ENCODE data around the gene JCAD. TPM values are rescaled to one million over a fixed set of nuclear protein-coding genes. Genes with fewer than 3 reads are reported as not detected.
"Not testable (repeated sequence)": the region's sequence is repeated elsewhere in the genome, so short reads cannot be mapped to it uniquely, and the experiment has no call there.

Gene JCAD
- total RNA-seq, 1 donor from 2014 or later, result 3.2 TPM

GRCh38 chr10:30028006-30028737 is 31.2 kb downstream of the JCAD start:
- intact Hi-C loops (cut with micrococcal nuclease), result loop anchor here (5.0 to 10.0 kb wide), 3 partner anchors 319 to 497 kb away; partner anchors contain the start of gene MTPAP

DNA sequence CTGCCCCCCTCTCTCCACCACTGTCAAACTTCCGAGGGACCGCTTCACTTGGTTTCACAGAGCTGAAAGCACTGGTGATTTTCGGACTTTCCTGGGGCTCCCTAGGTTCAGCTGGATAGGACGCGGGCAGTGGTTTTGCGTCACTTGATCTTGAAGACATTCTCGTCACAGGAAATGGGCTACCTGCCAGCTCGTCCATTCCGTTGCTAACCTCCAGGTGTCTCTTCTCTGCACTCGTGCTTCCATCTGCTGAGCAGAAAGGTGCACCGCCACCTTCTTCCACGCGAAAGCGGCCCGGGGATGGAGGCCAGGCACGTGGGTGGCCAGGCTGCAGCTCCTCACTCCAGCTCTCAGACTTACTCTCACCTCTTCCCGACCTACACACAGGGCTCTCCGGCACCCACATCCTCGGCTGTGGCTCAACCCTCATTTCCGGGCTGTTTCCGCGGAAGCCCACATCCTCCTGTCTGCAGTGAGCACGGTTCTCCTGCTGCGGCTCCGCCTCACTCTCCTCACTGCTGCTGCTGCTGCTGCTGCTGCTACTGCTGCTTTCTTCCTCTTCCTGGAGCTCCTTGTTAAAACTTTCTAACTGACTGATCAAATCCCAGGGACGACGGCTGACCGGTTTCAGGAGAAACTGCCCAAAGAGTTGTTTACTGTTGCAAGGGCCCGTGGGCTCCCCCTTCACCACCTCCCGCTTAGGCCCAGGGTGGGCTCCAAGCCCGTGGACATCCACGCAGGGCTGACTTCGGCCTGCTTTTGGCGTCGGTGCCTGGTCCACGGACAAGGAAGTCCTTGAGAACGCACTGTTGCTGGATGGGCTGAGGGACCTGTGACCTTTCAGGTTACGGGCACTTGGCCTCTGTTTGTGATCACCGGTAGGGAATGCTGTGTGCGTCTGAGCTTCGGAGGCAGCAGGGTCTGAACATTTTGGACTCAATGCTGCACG is 32.1 kb downstream of the JCAD start:
- intact Hi-C loops (cut with micrococcal nuclease), result loop anchor here (1.0 to 10.0 kb wide), 11 partner anchors 12 to 497 kb away; partner anchors contain the start of gene MTPAP

DNA sequence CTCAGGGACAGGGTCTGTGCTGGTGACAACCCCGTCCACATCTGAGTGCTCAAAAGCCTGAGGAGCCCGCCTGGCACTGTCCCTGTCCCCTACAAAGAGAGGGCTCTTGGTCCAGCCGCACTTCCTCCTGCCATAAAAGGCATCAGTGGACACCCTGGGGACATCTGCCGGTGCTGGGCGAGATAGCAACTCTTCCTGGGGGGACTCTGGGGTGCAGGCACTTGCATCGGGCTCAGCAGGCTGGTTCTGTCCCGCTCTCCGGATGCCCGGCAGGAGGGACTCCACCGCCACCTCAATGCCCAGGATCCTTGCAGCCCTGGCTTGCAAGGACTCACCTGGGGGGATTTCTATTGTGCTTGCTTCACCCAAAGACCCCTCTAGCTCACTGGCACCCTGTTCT is 32.8 kb downstream of the JCAD start:
- intact Hi-C loops (cut with micrococcal nuclease), result loop anchor here (2.0 to 10.0 kb wide), 5 partner anchors 144 to 498 kb away; partner anchors contain the start of gene MTPAP

GRCh38 chr10:30026080-30026479 is 33.3 kb downstream of the JCAD start:
- intact Hi-C loops (cut with micrococcal nuclease), result loop anchor here (2.0 to 10.0 kb wide), 5 partner anchors 145 to 499 kb away; partner anchors contain the start of gene MTPAP

DNA sequence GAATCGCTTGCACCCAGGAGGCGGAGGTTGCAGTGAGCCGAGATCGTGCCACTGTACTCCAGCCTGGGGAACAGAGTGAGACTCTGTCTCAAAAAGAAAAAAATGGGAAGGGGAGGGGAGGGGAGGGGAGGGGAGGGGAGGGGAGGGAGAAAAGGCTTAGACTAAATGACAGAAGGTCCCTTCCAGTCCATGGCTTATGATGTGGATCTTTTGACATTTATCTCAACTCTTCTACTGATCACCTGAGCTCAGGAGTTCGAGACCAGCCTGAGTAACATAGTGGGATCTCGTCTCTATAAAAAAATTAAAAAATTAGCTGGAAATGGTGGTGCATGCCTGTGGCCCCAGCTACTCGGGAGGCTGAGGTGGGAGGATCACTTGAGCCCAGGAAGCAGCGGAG is 34.0 kb downstream of the JCAD start:
- intact Hi-C loops (cut with micrococcal nuclease), result loop anchor here (5.0 to 10.0 kb wide), 3 partner anchors 322 to 499 kb away; partner anchors contain the start of gene MTPAP

- intact Hi-C loops (cut with micrococcal nuclease), result loop anchor here (10.0 kb wide), 1 partner anchor 502 kb away; no protein-coding TSS in a partner anchor
Observed at GRCh38 chr10:30022590-30022989, 36.8 kb downstream of the JCAD start.

DNA sequence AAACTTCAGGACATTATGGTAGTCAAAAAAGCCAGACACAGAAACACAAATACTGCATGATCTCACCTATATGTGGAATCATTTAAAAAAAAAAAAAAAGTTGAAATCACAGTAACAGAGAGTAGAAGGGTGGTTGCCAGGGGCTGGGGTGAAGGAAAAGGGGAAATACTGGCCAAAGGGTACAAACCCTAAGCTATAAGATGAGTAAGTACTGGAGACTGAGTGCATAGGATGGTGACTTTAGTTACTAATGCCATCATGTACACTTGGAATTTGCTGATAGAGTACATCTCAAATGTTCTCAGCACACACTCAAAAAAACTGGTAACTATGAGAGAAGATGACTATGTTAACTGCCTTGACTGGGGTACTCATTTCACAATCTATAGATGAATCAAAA is 39.9 kb downstream of the JCAD start:
- intact Hi-C loops (cut with micrococcal nuclease), result no loop called here

DNA sequence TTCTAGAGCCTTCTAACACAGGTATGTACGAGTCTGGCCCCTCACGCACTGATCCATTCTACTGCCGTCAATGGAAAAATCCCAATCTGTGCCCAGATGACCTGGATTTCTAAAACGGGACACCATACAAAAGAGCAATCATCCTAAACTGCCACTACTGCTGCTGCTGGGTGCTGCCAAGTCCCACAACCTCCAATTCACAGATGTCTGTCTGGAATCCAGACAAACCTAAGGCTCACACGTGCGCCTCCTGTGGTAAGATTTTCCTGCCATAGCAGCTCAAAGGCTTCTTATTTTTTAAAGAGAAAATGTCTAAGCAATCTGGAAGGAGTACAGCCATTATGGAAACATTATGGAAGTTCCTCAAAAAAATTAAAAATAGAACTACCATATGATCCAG is 40.9 kb downstream of the JCAD start:
- intact Hi-C loops (cut with micrococcal nuclease), result no loop called here

DNA sequence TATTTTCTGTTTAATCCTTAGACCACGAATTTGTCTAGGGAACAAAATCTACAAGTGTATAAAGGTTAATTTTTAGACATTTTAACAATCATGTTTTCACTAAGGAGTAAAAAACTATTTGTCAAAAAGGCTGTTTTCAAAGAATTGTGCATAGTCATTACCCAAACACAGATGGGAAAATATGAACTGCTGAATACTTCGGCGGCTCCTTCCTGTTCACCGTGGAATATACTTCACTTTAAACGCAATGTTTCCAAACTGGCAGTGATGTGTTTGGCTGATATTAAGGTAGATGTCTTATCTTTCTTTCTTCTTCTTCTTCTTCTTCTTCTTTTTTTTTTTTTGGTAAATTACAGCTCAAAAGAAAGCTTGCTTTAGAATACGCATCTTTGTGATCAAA is 41.4 kb downstream of the JCAD start:
- intact Hi-C loops (cut with micrococcal nuclease), result no loop called here

GRCh38 chr10:30017556-30017955 is 41.8 kb downstream of the JCAD start:
- intact Hi-C loops (cut with micrococcal nuclease), result no loop called here

GRCh38 chr10:30014511-30014910 is 44.9 kb downstream of the JCAD start:
- intact Hi-C loops (cut with micrococcal nuclease), result loop anchor here (5.0 kb wide), 1 partner anchor 33 kb away; no protein-coding TSS in a partner anchor

- intact Hi-C loops (cut with micrococcal nuclease), result loop anchor here (5.0 kb wide), 1 partner anchor 34 kb away; no protein-coding TSS in a partner anchor
Observed at GRCh38 chr10:30013757-30014156, 45.6 kb downstream of the JCAD start.

DNA sequence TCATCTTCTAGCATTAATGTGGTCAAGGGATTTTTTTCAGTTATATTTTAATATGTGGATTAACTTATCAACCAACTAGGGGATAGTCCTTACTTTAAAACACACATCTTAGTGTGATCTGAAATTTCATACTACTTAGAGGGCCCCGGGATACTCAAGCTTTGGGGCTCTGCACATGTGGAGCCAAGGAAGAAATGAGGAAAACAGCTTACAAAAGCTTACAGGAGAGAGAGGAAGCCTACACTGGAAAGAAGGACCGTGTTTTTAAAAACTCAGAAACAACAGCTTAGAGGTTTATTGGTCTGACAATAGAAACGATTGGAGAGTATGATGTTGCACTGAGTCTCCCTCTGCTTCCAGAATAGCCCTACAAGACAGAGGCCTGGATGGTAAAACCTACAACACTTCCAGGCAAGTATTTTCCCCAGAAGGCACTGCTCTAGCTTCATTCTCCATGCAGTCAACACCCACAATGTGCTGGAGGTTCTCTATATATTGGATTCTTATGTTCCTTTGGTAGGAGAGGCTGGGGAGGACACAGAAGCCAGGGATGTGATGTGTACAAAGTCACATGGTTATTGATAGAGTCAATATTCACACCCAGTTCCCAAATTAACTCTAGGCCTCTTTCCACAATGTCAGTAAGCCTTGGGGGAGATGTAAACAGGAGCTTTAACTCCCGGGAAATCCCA is 47.3 kb downstream of the JCAD start:
- intact Hi-C loops (cut with micrococcal nuclease), result loop anchor here (5.0 kb wide), 1 partner anchor 35 kb away; no protein-coding TSS in a partner anchor

- intact Hi-C loops (cut with micrococcal nuclease), result loop anchor here (5.0 kb wide), 1 partner anchor 36 kb away; no protein-coding TSS in a partner anchor
Observed at GRCh38 chr10:30011396-30011795, 48.0 kb downstream of the JCAD start.

- intact Hi-C loops (cut with micrococcal nuclease), result no loop called here
Observed at GRCh38 chr10:30007406-30007805, 52.0 kb downstream of the JCAD start.

GRCh38 chr10:30006410-30006809 is 53.0 kb downstream of the JCAD start:
- intact Hi-C loops (cut with micrococcal nuclease), result no loop called here

GRCh38 chr10:30005116-30005515 is 54.3 kb downstream of the JCAD start:
- intact Hi-C loops (cut with micrococcal nuclease), result not testable (repeated sequence)

DNA sequence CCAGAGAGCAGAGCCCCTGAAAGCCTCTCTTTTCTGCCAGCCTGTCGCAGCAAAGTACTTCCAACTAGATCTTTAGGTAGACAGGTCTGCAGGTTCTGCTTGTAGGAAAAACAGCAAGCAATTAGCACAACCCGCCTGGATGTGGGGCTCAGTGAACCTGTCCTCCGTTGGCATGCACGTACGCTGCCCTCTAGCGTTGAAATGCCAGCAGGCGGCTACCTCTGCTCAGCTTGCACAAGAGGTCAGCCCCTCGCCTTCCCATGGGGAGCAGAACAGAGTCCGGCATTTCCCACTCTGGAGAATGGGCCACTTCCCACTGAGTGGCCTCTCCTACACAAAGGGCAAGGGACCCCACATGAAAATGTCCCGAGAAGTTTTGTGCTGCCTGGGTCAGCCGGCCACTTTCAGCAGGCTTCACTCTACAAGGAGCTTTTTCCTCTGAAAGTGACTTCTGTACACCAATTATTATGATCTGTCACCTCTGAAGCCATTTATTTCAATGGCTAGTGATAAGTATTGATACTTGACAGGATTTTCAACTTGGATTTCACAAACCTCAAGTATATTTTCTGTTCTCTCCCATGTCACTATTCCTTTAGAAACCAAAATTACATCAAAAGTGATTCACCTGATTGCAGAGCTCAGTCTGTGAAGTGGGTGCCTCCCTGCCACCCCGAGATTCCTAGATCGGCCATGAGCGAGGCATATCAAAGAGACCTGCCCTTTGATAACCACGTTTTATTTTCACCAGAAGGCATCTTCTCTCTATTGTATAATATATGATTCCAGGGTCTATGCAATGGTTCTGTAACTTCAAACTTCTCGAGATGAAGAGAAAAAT is 56.7 kb downstream of the JCAD start:
- intact Hi-C loops (cut with micrococcal nuclease), result loop anchor here (1.0 kb wide), 2 partner anchors 25 to 239 kb away; no protein-coding TSS in a partner anchor

DNA sequence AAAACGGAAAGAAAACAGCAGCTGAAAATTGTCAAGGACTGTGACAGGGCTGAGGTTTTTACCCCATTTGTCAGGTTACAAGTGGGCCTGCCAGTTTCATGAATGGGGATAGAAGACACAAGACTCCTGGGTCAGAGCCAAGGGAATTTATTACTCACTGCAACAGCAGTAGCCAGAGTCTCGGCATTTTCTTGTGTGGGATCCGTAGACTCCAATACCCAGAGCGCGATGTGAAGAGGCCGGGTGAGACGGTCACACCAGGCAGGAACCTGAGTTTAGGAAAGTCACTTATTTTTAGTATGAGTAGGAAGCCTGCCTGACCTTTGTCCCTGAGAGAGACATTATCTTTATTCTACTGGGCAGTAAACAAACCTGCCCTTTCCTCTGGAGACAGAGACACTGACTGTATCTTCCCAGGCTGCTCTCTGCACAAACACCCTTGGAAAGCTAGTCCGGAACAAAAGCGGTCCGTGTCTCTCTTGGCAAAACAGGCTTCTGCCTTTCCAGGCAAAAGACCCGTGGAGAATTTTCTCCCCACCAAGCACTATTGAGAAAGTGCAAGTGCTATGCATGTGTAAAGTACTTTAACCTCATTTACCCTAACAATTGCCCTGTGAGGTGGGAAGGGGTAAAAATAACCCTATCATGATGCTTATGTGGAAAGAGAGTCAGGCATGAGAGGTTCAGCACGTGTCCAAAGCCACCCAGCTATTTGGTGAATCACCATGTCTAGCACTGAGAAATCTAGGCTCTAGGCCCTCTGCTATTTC is 58.4 kb downstream of the JCAD start:
- intact Hi-C loops (cut with micrococcal nuclease), result no loop called here

Measured in T-helper 2 cell treated with Interferon-gamma antibody and Interleukin-4, amounts not matched to agents 100 ng/mL and 5 ng/mL, for 36 hours (primary cell).